ENCODE data around the gene ADAMTSL3.
A peak's percentile ranks its signal among the peaks of the same experiment; 100 is the strongest.

Gene ADAMTSL3

GRCh38 chr15:83843471-83843871 is 189.5 kb downstream of the ADAMTSL3 start:
- DNase-seq (ENCODE audit: extremely low read depth, low read depth) = no peak
- TF ChIP-seq CTCF (IDR thresholded peaks at IDR 0.05; ENCODE audit: low read depth, low read length, missing control alignments) = no peak
- H3K4me3 ChIP-seq (replicated peaks; ENCODE audit: low read depth, low read length) = no peak overlapping the region

GRCh38 chr15:83844742-83845141 is 190.8 kb downstream of the ADAMTSL3 start:
- no peak for DNase-seq (ENCODE audit: extremely low read depth, low read depth)
- no peak overlapping the region for H3K4me3 ChIP-seq (replicated peaks; ENCODE audit: low read depth, low read length)
- no peak for TF ChIP-seq CTCF (IDR thresholded peaks at IDR 0.05; ENCODE audit: low read depth, low read length, missing control alignments)

GRCh38 chr15:83845230-83845629 is 191.3 kb downstream of the ADAMTSL3 start:
- no peak for TF ChIP-seq CTCF (IDR thresholded peaks at IDR 0.05; ENCODE audit: low read depth, low read length, missing control alignments)
- no peak overlapping the region for H3K4me3 ChIP-seq (replicated peaks; ENCODE audit: low read depth, low read length)
- no peak for DNase-seq (ENCODE audit: extremely low read depth, low read depth)

- peak; percentile 95 for DNase-seq (ENCODE audit: extremely low read depth, low read depth)
- no peak overlapping the region for H3K4me3 ChIP-seq (replicated peaks; ENCODE audit: low read depth, low read length)
- no peak for TF ChIP-seq CTCF (IDR thresholded peaks at IDR 0.05; ENCODE audit: low read depth, low read length, missing control alignments)
Observed at GRCh38 chr15:83846847-83847246, 192.9 kb downstream of the ADAMTSL3 start.

- peak; percentile 90 for DNase-seq (ENCODE audit: extremely low read depth, low read depth)
- H3K4me3 ChIP-seq (replicated peaks; ENCODE audit: low read depth, low read length) = no peak overlapping the region
- TF ChIP-seq CTCF (IDR thresholded peaks at IDR 0.05; ENCODE audit: low read depth, low read length, missing control alignments) = no peak
Observed at GRCh38 chr15:83848315-83849050, 194.6 kb downstream of the ADAMTSL3 start.

GRCh38 chr15:83850015-83850414 is 196.1 kb downstream of the ADAMTSL3 start:
- no peak for DNase-seq (ENCODE audit: extremely low read depth, low read depth)
- no peak for TF ChIP-seq CTCF (IDR thresholded peaks at IDR 0.05; ENCODE audit: low read depth, low read length, missing control alignments)
- H3K4me3 ChIP-seq (replicated peaks; ENCODE audit: low read depth, low read length) = no peak overlapping the region

All from HFF-Myc (cell line).